ENCODE measurements around the gene SLX4IP. TPM values are rescaled to one million over a fixed set of nuclear protein-coding genes. Genes with fewer than 3 reads are reported as not detected.
"Not testable (repeated sequence)": the region's sequence is repeated elsewhere in the genome, so short reads cannot be mapped to it uniquely, and the experiment has no call there.

The SLX4IP gene
- total RNA-seq, 1 donor from 2014 or later: 5.4 TPM

- peaks cover 4% of the 10 kb centered on the region for H3K9me3 Mint-ChIP-seq (ENCODE audit: low read depth)
- no peak for TF ChIP-seq CTCF (IDR thresholded peaks at IDR 0.05)
- no peaks in the 10 kb centered on the region for H3K27me3 Mint-ChIP-seq (ENCODE audit: low read depth)
- H3K4me3 Mint-ChIP-seq (ENCODE audit: unreplicated experiment): no peak overlapping the region
- peaks cover 33% of the 10 kb centered on the region for H3K4me1 Mint-ChIP-seq (ENCODE audit: low read depth)
- DNase-seq (ENCODE audit: low spot score): no peak
- peaks cover 9% of the 10 kb centered on the region for H3K36me3 Mint-ChIP-seq (ENCODE audit: low read depth)
- no peak overlapping the region for H3K27ac Mint-ChIP-seq (ENCODE audit: unreplicated experiment)
These were observed 178.8 kb downstream of the SLX4IP start for GRCh38 chr20:10613911-10614310.

- TF ChIP-seq CTCF (IDR thresholded peaks at IDR 0.05): no peak
- no peak overlapping the region for H3K4me3 Mint-ChIP-seq (ENCODE audit: unreplicated experiment)
- H3K36me3 Mint-ChIP-seq (ENCODE audit: low read depth): peaks cover 9% of the 10 kb centered on the region
- H3K9me3 Mint-ChIP-seq (ENCODE audit: low read depth): peaks cover 4% of the 10 kb centered on the region
- DNase-seq (ENCODE audit: low spot score): no peak
- peaks cover 35% of the 10 kb centered on the region for H3K4me1 Mint-ChIP-seq (ENCODE audit: low read depth)
- no peak overlapping the region for H3K27ac Mint-ChIP-seq (ENCODE audit: unreplicated experiment)
- no peaks in the 10 kb centered on the region for H3K27me3 Mint-ChIP-seq (ENCODE audit: low read depth)
These were observed 181.1 kb downstream of the SLX4IP start for GRCh38 chr20:10616212-10616611.

- peaks cover 46% of the 10 kb centered on the region for H3K4me1 Mint-ChIP-seq (ENCODE audit: low read depth)
- H3K36me3 Mint-ChIP-seq (ENCODE audit: low read depth); H3K9me3 Mint-ChIP-seq (ENCODE audit: low read depth); H3K27ac Mint-ChIP-seq (ENCODE audit: unreplicated experiment); DNase-seq (ENCODE audit: low spot score); H3K27me3 Mint-ChIP-seq (ENCODE audit: low read depth); H3K4me3 Mint-ChIP-seq (ENCODE audit: unreplicated experiment): not testable (repeated sequence)
These were observed 182.5 kb downstream of the SLX4IP start for GRCh38 chr20:10617549-10618133.

- Mint-ChIP-seq H3K27ac (ENCODE audit: unreplicated experiment) (peak overlapping the region; percentile 95), H3K27me3 (ENCODE audit: low read depth) (no peaks in the 10 kb centered on the region), H3K4me1 (ENCODE audit: low read depth) (peaks cover 56% of the 10 kb centered on the region), H3K4me3 (ENCODE audit: unreplicated experiment) (no peak overlapping the region), H3K9me3 (ENCODE audit: low read depth) (peaks cover 4% of the 10 kb centered on the region), H3K36me3 (ENCODE audit: low read depth) (peaks cover 8% of the 10 kb centered on the region)
- no peak for DNase-seq (ENCODE audit: low spot score)
- TF ChIP-seq CTCF (IDR thresholded peaks at IDR 0.05): no peak
These were observed 183.6 kb downstream of the SLX4IP start for GRCh38 chr20:10618611-10619245.

- no peak for TF ChIP-seq CTCF (IDR thresholded peaks at IDR 0.05)
- Mint-ChIP-seq H3K9me3 (ENCODE audit: low read depth) (peaks cover 2% of the 10 kb centered on the region), H3K36me3 (ENCODE audit: low read depth) (peaks cover 5% of the 10 kb centered on the region), H3K27me3 (ENCODE audit: low read depth) (no peaks in the 10 kb centered on the region), H3K4me3 (ENCODE audit: unreplicated experiment) (no peak overlapping the region), H3K4me1 (ENCODE audit: low read depth) (peaks cover 61% of the 10 kb centered on the region), H3K27ac (ENCODE audit: unreplicated experiment) (peak overlapping the region; percentile 95)
- DNase-seq (ENCODE audit: low spot score): no peak
These were observed 184.3 kb downstream of the SLX4IP start for GRCh38 chr20:10619427-10619826.

- peaks cover 78% of the 10 kb centered on the region for H3K4me1 Mint-ChIP-seq (ENCODE audit: low read depth)
- peaks cover under 1% of the 10 kb centered on the region for H3K9me3 Mint-ChIP-seq (ENCODE audit: low read depth)
- peak overlapping the region; percentile 95 for H3K27ac Mint-ChIP-seq (ENCODE audit: unreplicated experiment)
- TF ChIP-seq CTCF (IDR thresholded peaks at IDR 0.05): no peak
- DNase-seq (ENCODE audit: low spot score): no peak
- no peak overlapping the region for H3K4me3 Mint-ChIP-seq (ENCODE audit: unreplicated experiment)
- peaks cover 2% of the 10 kb centered on the region for H3K36me3 Mint-ChIP-seq (ENCODE audit: low read depth)
- H3K27me3 Mint-ChIP-seq (ENCODE audit: low read depth): no peaks in the 10 kb centered on the region
These were observed 186.0 kb downstream of the SLX4IP start for GRCh38 chr20:10621149-10621548.

All from chondrocyte (in vitro differentiated cells).